IMR-90 (cell line): ENCODE results near the gene MMP2. TPM values are rescaled to one million over a fixed set of nuclear protein-coding genes. Genes with fewer than 3 reads are reported as not detected.

Experiments used
- ATAC-seq: fragments of 200-7000 bp; cut with Tn5 transposase; 2 replicates; pipeline ENCODE4 v1.9.1; 2020; ENCODE audit warnings: low read depth, mild to moderate bottlenecking, moderate library complexity
- BruUV-seq: library from RNA; stranded (reverse); fragments of 400-500 nt; replicated peaks from 2 replicates; lab custom pipeline; 2021; lab: Mats Ljungman, UMichigan
- CTCF ChIA-PET: fragments of 300-600 bp; formaldehyde crosslinking; extraction: SDS; loops from one replicate; lab custom pipeline; 2021; ENCODE audit warnings: antibody characterized with exemption; lab: Yijun Ruan, JAX
- POLR2A ChIA-PET: fragments of 300-600 bp; sonication (Branson Sonifier 250); formaldehyde crosslinking; loops from one replicate; lab custom pipeline; 2022; ENCODE audit warnings: antibody characterized with exemption; ENCODE audit not compliant: unreplicated experiment; lab: Charles Lee
- DNase-seq: peaks from one replicate; pipeline ENCODE4 v3.0.0; 2013
- H2AFZ ChIP-seq: replicated peaks from 2 replicates; pipeline ENCODE3; 2013; ENCODE audit warnings: low read length, mild to moderate bottlenecking; ENCODE audit not compliant: poor library complexity
- H2AK5ac ChIP-seq: 2 replicates; pipeline ENCODE4 v1.6.1; 2013; ENCODE audit warnings: low read depth, low read length, inconsistent platforms
- H2AK9ac ChIP-seq: replicated peaks from 2 replicates; pipeline ENCODE3; 2013; ENCODE audit warnings: mild to moderate bottlenecking, low read depth, low read length, moderate library complexity; ENCODE audit not compliant: poor library complexity
- H2BK120ac ChIP-seq: 2 replicates; pipeline ENCODE4 v1.6.1; 2013; ENCODE audit warnings: low read depth, low read length, inconsistent platforms
- H2BK15ac ChIP-seq: 3 replicates; pipeline ENCODE4 v1.6.1; 2013; ENCODE audit warnings: low read depth, low read length, inconsistent platforms
- H2BK20ac ChIP-seq: 2 replicates; pipeline ENCODE4 v1.6.1; 2013; ENCODE audit warnings: low read depth, mild to moderate bottlenecking, inconsistent platforms, low read length, moderate library complexity
- H2BK5ac ChIP-seq: 2 replicates; pipeline ENCODE4 v1.6.1; 2013; ENCODE audit warnings: mild to moderate bottlenecking, low read depth, low read length, inconsistent platforms; ENCODE audit not compliant: poor library complexity, severe bottlenecking
- H3K14ac ChIP-seq: replicated peaks from 2 replicates; pipeline ENCODE4 v1.6.1; 2013; ENCODE audit warnings: low read depth, low read length, inconsistent platforms
- H3K18ac ChIP-seq: 2 replicates; pipeline ENCODE4 v1.6.1; 2013; ENCODE audit warnings: low read depth, low read length, control low read depth
- H3K23ac ChIP-seq: 2 replicates; pipeline ENCODE4 v1.6.1; 2013; ENCODE audit warnings: low read depth, low read length, inconsistent platforms
- H3K27ac ChIP-seq: 2 replicates; pipeline ENCODE4 v1.5.1; 2013; ENCODE audit warnings: mild to moderate bottlenecking, control low read depth, low read length; ENCODE audit not compliant: insufficient read depth
- H3K27me3 ChIP-seq: 2 replicates; pipeline ENCODE4 v1.6.1; 2013; ENCODE audit warnings: low read length; ENCODE audit not compliant: control insufficient read depth, insufficient read depth
- H3K36me3 ChIP-seq: 2 replicates; pipeline ENCODE4 v1.6.1; 2013; ENCODE audit warnings: low read length, mixed read lengths; ENCODE audit not compliant: control insufficient read depth, insufficient read depth
- H3K4ac ChIP-seq: 2 replicates; pipeline ENCODE4 v1.6.1; 2013; ENCODE audit warnings: low read depth, low read length, inconsistent platforms
- H3K4me1 ChIP-seq: 2 replicates; pipeline ENCODE4 v1.6.1; 2013; ENCODE audit warnings: low read length, mixed read lengths; ENCODE audit not compliant: control insufficient read depth, insufficient read depth
- H3K4me2 ChIP-seq: 2 replicates; pipeline ENCODE4 v1.6.1; 2013; ENCODE audit warnings: low read depth, mild to moderate bottlenecking, control low read depth, low read length, moderate library complexity
- H3K4me3 ChIP-seq: 2 replicates; pipeline ENCODE4 v1.5.1; 2013; ENCODE audit warnings: low read depth, mild to moderate bottlenecking, control low read depth, low read length, moderate library complexity; ENCODE audit not compliant: insufficient read depth
- H3K56ac ChIP-seq: 2 replicates; pipeline ENCODE4 v1.6.1; 2013; ENCODE audit warnings: low read length, inconsistent platforms; ENCODE audit not compliant: insufficient read depth; ENCODE audit errors: extremely low read depth
- H3K79me1 ChIP-seq, 2 experiments: 2 replicates each; pipeline ENCODE4 v1.6.1; 2013; ENCODE audit warnings: low read length in 2 of 2, inconsistent platforms in 1 of 2, low read depth in 1 of 2
- H3K9ac ChIP-seq: 2 replicates; pipeline ENCODE4 v1.6.1; 2013; ENCODE audit warnings: low read depth, low read length, control low read depth
- H3K9me1 ChIP-seq: 2 replicates; pipeline ENCODE4 v1.6.1; 2013; ENCODE audit warnings: low read length, inconsistent platforms; ENCODE audit not compliant: insufficient read depth
- H3K9me3 ChIP-seq: 2 replicates; pipeline ENCODE4 v1.6.1; 2013; ENCODE audit warnings: low read length; ENCODE audit not compliant: control insufficient read depth, insufficient read depth
- H4K20me1 ChIP-seq: 2 replicates; pipeline ENCODE4 v1.6.1; 2013; ENCODE audit warnings: low read length, inconsistent platforms; ENCODE audit not compliant: insufficient read depth
- H4K5ac ChIP-seq: 2 replicates; pipeline ENCODE4 v1.6.1; 2013; ENCODE audit warnings: mild to moderate bottlenecking, low read depth, low read length, control low read depth
- H4K8ac ChIP-seq, 2 experiments: 2 replicates each; pipeline ENCODE4 v1.6.1; 2013; ENCODE audit warnings: low read depth in 2 of 2, low read length in 2 of 2, control low read depth in 1 of 2, inconsistent platforms in 1 of 2
- H4K91ac ChIP-seq: 2 replicates; pipeline ENCODE4 v1.6.1; 2013; ENCODE audit warnings: low read depth, low read length, inconsistent platforms; ENCODE audit not compliant: insufficient read depth
- BHLHE40 ChIP-seq: fragments of 150-350 bp; IDR thresholded peaks from 2 replicates; pipeline ENCODE4 v1.6.1; 2016; ENCODE audit warnings: mild to moderate bottlenecking, low read depth, low read length
- CEBPB ChIP-seq: IDR thresholded peaks from 2 replicates; pipeline ENCODE4 v1.6.1; 2012; ENCODE audit warnings: low read depth, low read length, improper control_type of control experiment
- CHD1 ChIP-seq: IDR thresholded peaks from 2 replicates; pipeline ENCODE4 v1.6.1; 2012; ENCODE audit warnings: low read depth, low read length, improper control_type of control experiment
- FOS ChIP-seq: fragments of 150-350 bp; IDR thresholded peaks from 2 replicates; pipeline ENCODE4 v1.6.1; 2016; ENCODE audit warnings: low read depth, low read length
- MAFK ChIP-seq: IDR thresholded peaks from 2 replicates; pipeline ENCODE4 v1.6.1; 2012; ENCODE audit warnings: low read depth, low read length, improper control_type of control experiment
- MAZ ChIP-seq: IDR thresholded peaks from 2 replicates; pipeline ENCODE4 v1.6.1; 2012; ENCODE audit warnings: low read depth, mild to moderate bottlenecking, low read length, improper control_type of control experiment, moderate library complexity, borderline replicate concordance
- MXI1 ChIP-seq: IDR thresholded peaks from 2 replicates; pipeline ENCODE4 v1.6.1; 2012; ENCODE audit warnings: low read depth, mild to moderate bottlenecking, low read length, moderate library complexity, borderline replicate concordance
- NFE2L2 ChIP-seq: fragments of 150-350 bp; IDR thresholded peaks from 2 replicates; pipeline ENCODE4 v1.6.1; 2016; ENCODE audit warnings: low read depth, mild to moderate bottlenecking, low read length
- POLR2A ChIP-seq: IDR thresholded peaks from 2 replicates; pipeline ENCODE4 v1.6.1; 2012; ENCODE audit warnings: mild to moderate bottlenecking, low read depth, low read length
- RAD21 ChIP-seq: IDR thresholded peaks from 2 replicates; pipeline ENCODE4 v1.6.1; 2012; ENCODE audit warnings: low read length, improper control_type of control experiment
- RCOR1 ChIP-seq: IDR thresholded peaks from 2 replicates; pipeline ENCODE4 v1.6.1; 2012; ENCODE audit warnings: mild to moderate bottlenecking, low read length, improper control_type of control experiment; ENCODE audit not compliant: insufficient replicate concordance
- RFX5 ChIP-seq: IDR thresholded peaks from 2 replicates; pipeline ENCODE4 v1.8.0; 2012; ENCODE audit warnings: low read depth, mild to moderate bottlenecking, low read length, moderate library complexity
- SMC3 ChIP-seq: fragments of 150-350 bp; IDR thresholded peaks from 2 replicates; pipeline ENCODE4 v1.6.1; 2016; ENCODE audit warnings: low read depth, mild to moderate bottlenecking, antibody characterized with exemption, low read length, moderate library complexity
- USF2 ChIP-seq: fragments of 150-350 bp; IDR thresholded peaks from 2 replicates; pipeline ENCODE4 v1.6.1; 2017; ENCODE audit warnings: mild to moderate bottlenecking, antibody characterized with exemption, low read length, low read depth
- WGBS, 2 experiments: methylation state at CpG; one replicate each; pipeline versions ENCODE4 v1.1.5 to v1.1.7; 2013; ENCODE audit warnings: missing lambda C conversion rate in 2 of 2; ENCODE audit not compliant: insufficient read length in 1 of 2; ENCODE audit errors: extremely low coverage in 2 of 2; 5-methylcytosine and 5-hydroxymethylcytosine counted together
- dilution Hi-C: fragments of 300-500 bp; cut with HindIII; formaldehyde crosslinking; loops from one replicate; pipeline ENCODE4 v1.14.3; 2018; ENCODE audit warnings: low sequenced_read_pairs; ENCODE audit not compliant: unreplicated experiment
- in situ Hi-C: fragments of 300-500 bp; cut with MboI; formaldehyde crosslinking; loops from 3 replicates; pipeline ENCODE4 v1.14.3; 2019; ENCODE audit warnings: low sequenced_read_pairs, inconsistent platforms, mixed read lengths
- intact Hi-C: fragments of 100-400 bp; cut with micrococcal nuclease; formaldehyde crosslinking; loops from 2 replicates; pipeline ENCODE4 v1.10.0; 2022
- polyA plus RNA-seq, 3 experiments: library from polyadenylated mRNA; depleted of rRNA; stranded (reverse); fragments of >200 nt; gene quantifications; 2 replicates each; pipeline ENCODE4 v1.2.3, GENCODE V29; 2012; ENCODE audit warnings: low replicate concordance in 1 of 3
- total RNA-seq: library from RNA; depleted of rRNA; stranded (reverse); fragments of >200 nt; gene quantifications from 2 replicates; pipeline ENCODE4 v1.2.3, GENCODE V29; 2012
- TF ChIP-seq, protein P1 (sequence below): fragments of 150-350 bp; IDR thresholded peaks from 2 replicates; pipeline ENCODE4 v1.6.1; 2016; ENCODE audit warnings: low read depth, mild to moderate bottlenecking, low read length, moderate library complexity, borderline replicate concordance
- TF ChIP-seq, protein P2 (sequence below): conservative IDR thresholded peaks from 2 replicates; pipeline ENCODE4 v1.5.1; 2012; ENCODE audit warnings: mild to moderate bottlenecking, low read depth, low read length, improper control_type of control experiment

MMP2 gene
- total and polyA plus RNA-seq, 2 of the 4 experiments (the other 2 are of a cell fraction) = 240 to 574 TPM

DNA sequence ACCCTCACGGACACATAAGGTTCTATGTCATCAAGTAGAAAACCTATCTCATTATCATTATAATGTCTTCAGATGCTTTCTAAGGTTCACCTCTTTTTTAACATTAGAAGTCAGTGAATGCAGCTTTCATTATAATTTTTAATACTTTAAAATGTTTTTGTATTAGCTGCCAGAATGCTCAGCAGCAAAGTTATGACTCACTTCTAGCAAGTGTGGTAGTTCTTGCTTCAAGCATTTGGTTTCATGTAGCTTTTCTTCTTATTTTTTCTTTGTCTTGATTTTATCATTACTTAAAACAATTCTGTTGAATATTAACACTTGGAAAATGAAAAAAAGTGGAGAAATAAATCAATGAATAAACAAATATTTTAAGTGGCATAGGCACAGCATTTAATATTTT lies 53.2 kb downstream of the MMP2 start:
- ATAC-seq (peak; percentile 73), DNase-seq (peak; percentile 51)
- WGBS, 2 experiments = no CpG with 5 or more reads among the region's 1 CpG
- Histone ChIP-seq H3K79me1 (no peaks in the 10 kb centered on the region; a peak in 1 of 4 replicates), H3K4me1 (no peaks in the 10 kb centered on the region; the same call in 1 of the 2 replicates), H2BK15ac (no peak overlapping the region), H3K56ac (no peak overlapping the region), H4K5ac (no peak overlapping the region), H4K8ac (no peak overlapping the region), H2BK120ac (no peak overlapping the region), H3K4me3 (no peak overlapping the region), H3K23ac (no peak overlapping the region), H3K27me3 (no peaks in the 10 kb centered on the region), H3K18ac (no peak overlapping the region), H3K4me2 (no peak overlapping the region), H3K36me3 (no peaks in the 10 kb centered on the region; the same call in 1 of the 2 replicates), H3K4ac (no peak overlapping the region), H2BK5ac (no peak overlapping the region), H2BK20ac (no peak overlapping the region), H4K20me1 (no peaks in the 10 kb centered on the region), H3K9ac (no peak overlapping the region), H3K14ac (no peak overlapping the region), H2AFZ (no peak overlapping the region), H2AK5ac (no peak overlapping the region), H2AK9ac (no peak overlapping the region), H3K9me3 (no peaks in the 10 kb centered on the region), H3K9me1 (no peaks in the 10 kb centered on the region), H3K27ac (no peak overlapping the region), H4K91ac (no peak overlapping the region)
- intact Hi-C loops (no loop called here), dilution Hi-C loops (no loop called here), in situ Hi-C loops (no loop called here)
- POLR2A ChIA-PET = no interaction called here
- TF ChIP-seq RAD21 (no peak), FOS (no peak), BHLHE40 (no peak), POLR2A (no peak), CEBPB (no peak), MXI1 (no peak), RCOR1 (no peak), NFE2L2 (no peak), MAZ (no peak), MAFK (no peak), CHD1 (no peak), RFX5 (no peak), USF2 (no peak), SMC3 (no peak)
- TF ChIP-seq, protein P1, sequence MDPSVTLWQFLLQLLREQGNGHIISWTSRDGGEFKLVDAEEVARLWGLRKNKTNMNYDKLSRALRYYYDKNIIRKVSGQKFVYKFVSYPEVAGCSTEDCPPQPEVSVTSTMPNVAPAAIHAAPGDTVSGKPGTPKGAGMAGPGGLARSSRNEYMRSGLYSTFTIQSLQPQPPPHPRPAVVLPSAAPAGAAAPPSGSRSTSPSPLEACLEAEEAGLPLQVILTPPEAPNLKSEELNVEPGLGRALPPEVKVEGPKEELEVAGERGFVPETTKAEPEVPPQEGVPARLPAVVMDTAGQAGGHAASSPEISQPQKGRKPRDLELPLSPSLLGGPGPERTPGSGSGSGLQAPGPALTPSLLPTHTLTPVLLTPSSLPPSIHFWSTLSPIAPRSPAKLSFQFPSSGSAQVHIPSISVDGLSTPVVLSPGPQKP = no peak
- TF ChIP-seq, protein P2, sequence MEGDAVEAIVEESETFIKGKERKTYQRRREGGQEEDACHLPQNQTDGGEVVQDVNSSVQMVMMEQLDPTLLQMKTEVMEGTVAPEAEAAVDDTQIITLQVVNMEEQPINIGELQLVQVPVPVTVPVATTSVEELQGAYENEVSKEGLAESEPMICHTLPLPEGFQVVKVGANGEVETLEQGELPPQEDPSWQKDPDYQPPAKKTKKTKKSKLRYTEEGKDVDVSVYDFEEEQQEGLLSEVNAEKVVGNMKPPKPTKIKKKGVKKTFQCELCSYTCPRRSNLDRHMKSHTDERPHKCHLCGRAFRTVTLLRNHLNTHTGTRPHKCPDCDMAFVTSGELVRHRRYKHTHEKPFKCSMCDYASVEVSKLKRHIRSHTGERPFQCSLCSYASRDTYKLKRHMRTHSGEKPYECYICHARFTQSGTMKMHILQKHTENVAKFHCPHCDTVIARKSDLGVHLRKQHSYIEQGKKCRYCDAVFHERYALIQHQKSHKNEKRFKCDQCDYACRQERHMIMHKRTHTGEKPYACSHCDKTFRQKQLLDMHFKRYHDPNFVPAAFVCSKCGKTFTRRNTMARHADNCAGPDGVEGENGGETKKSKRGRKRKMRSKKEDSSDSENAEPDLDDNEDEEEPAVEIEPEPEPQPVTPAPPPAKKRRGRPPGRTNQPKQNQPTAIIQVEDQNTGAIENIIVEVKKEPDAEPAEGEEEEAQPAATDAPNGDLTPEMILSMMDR = no peak
- CTCF ChIA-PET = interaction anchor here (0.8 to 1.2 kb wide), 2 partner anchors 19 to 30 kb away, joined by 3 to 4 read pairs; no protein-coding TSS in a partner anchor
- no TSS peak for BruUV-seq
